GM06990 (cell line): ENCODE data around the gene NFX1.

ENCODE experiments used
- DNase-seq: peaks from one replicate; pipeline ENCODE4 v3.0.0-alpha.2; 2011; ENCODE audit not compliant: insufficient read length; ENCODE audit errors: extremely low read depth
- H3K27me3 ChIP-seq: replicated peaks from 2 replicates; pipeline ENCODE4 v1.6.0; 2011; ENCODE audit warnings: low read length; ENCODE audit not compliant: control insufficient read depth, insufficient read depth
- H3K36me3 ChIP-seq: 2 replicates; pipeline ENCODE4 v1.5.1; 2011; ENCODE audit warnings: low read length; ENCODE audit not compliant: control insufficient read depth, insufficient read depth
- H3K4me3 ChIP-seq: replicated peaks from 2 replicates; pipeline ENCODE4 v1.5.1; 2011; ENCODE audit warnings: low read depth, mild to moderate bottlenecking, control low read depth, low read length
- CTCF ChIP-seq: IDR thresholded peaks from 2 replicates; pipeline ENCODE4 v1.5.1; 2011; ENCODE audit warnings: low read length, control low read depth, mild to moderate bottlenecking, inconsistent platforms; ENCODE audit not compliant: insufficient read depth, poor library complexity, severe bottlenecking

Gene NFX1

GRCh38 chr9:33404788-33405362 lies 114.6 kb downstream of the NFX1 start:
- no peak for TF ChIP-seq CTCF
- no peaks in the 10 kb centered on the region for H3K36me3 ChIP-seq
- no peak for DNase-seq
- H3K4me3 ChIP-seq: no peak overlapping the region
- H3K27me3 ChIP-seq: no peaks in the 10 kb centered on the region; the same call in 1 of the 2 replicates

GRCh38 chr9:33407061-33407460 lies 116.7 kb downstream of the NFX1 start:
- no peak for TF ChIP-seq CTCF
- Histone ChIP-seq H3K36me3 (no peaks in the 10 kb centered on the region), H3K27me3 (no peaks in the 10 kb centered on the region; the same call in 1 of the 2 replicates), H3K4me3 (no peak overlapping the region)
- no peak for DNase-seq

- TF ChIP-seq CTCF: no peak
- no peak overlapping the region for H3K4me3 ChIP-seq
- no peak for DNase-seq
- no peaks in the 10 kb centered on the region; the same call in 1 of the 2 replicates for H3K27me3 ChIP-seq
- no peaks in the 10 kb centered on the region for H3K36me3 ChIP-seq
Measured at GRCh38 chr9:33408087-33408486, 117.8 kb downstream of the NFX1 start.

- Histone ChIP-seq H3K27me3 (peaks cover 2% of the 10 kb centered on the region; the same call in 1 of the 2 replicates), H3K4me3 (no peak overlapping the region), H3K36me3 (no peaks in the 10 kb centered on the region)
- no peak for TF ChIP-seq CTCF
- no peak for DNase-seq
Measured at GRCh38 chr9:33414268-33414667, 124.0 kb downstream of the NFX1 start.

GRCh38 chr9:33414889-33415500 lies 124.7 kb downstream of the NFX1 start:
- Histone ChIP-seq H3K36me3 (no peaks in the 10 kb centered on the region), H3K4me3 (no peak overlapping the region), H3K27me3 (peaks cover 2% of the 10 kb centered on the region; the same call in 1 of the 2 replicates)
- DNase-seq: no peak
- no peak for TF ChIP-seq CTCF
